K562 (cell line): ENCODE data around the gene MCM9. TPM values are rescaled to one million over a fixed set of nuclear protein-coding genes. Genes with fewer than 3 reads are reported as not detected.

Experiments
- BRF1 ChIP-seq: IDR thresholded peaks from 3 replicates; pipeline ENCODE4 v1.6.1; 2011; ENCODE audit warnings: borderline replicate concordance, mild to moderate bottlenecking; ENCODE audit not compliant: insufficient read length; ENCODE audit errors: extremely low read depth
- CHD2 ChIP-seq: IDR thresholded peaks from 2 replicates; pipeline ENCODE4 v1.6.1; 2011; ENCODE audit warnings: low read depth, low read length
- HINFP ChIP-seq: fragments of 450-650 bp; conservative IDR thresholded peaks from 2 replicates; pipeline ENCODE4 v1.6.1; 2016; ENCODE audit warnings: missing genetic modification characterization, low read depth, mild to moderate bottlenecking, control low read depth, missing compliant biosample characterization
- PBX2 ChIP-seq, 2 experiments: IDR thresholded peaks in 1 of 2; conservative IDR thresholded peaks in 1 of 2; 2 replicates each; pipeline ENCODE4 v1.6.1; 2016; ENCODE audit warnings: low read depth in 2 of 2, mild to moderate bottlenecking in 1 of 2, missing compliant biosample characterization in 1 of 2, missing genetic modification characterization in 1 of 2, moderate library complexity in 1 of 2
- RNF219 ChIP-seq: fragments of 250-450 bp; sonication (Bioruptor Pico); IDR thresholded peaks from 2 replicates; pipeline ENCODE4 v1.5.0; 2022; ENCODE audit warnings: mild to moderate bottlenecking
- SNAPC5 ChIP-seq: fragments of 250-450 bp; sonication (Bioruptor Pico); IDR thresholded peaks from 2 replicates; pipeline ENCODE4 v1.8.0; 2021; ENCODE audit warnings: moderate library complexity, mild to moderate bottlenecking, inconsistent platforms
- ZNF785 ChIP-seq: fragments of 250-450 bp; sonication (Bioruptor Pico); IDR thresholded peaks from 2 replicates; pipeline ENCODE4 v1.4.0; 2020; ENCODE audit warnings: mild to moderate bottlenecking
- polyA plus RNA-seq, 8 experiments: library from polyadenylated mRNA; depleted of rRNA in 4 of 8; stranded (reverse) in 5 of 8; unstranded in 3 of 8; fragments of >200 nt; fragmentation: Nextera tagmentation in 2 of 8; fragmentation: Illumina TruSeq in 1 of 8; extraction: Ambion mirVana in 2 of 8; extraction: Trizol in 1 of 8; gene quantifications; 2 replicates each; pipeline versions ENCODE4 v1.2.1 to v1.2.3, GENCODE V29; 2011 to 2014; ENCODE audit warnings: inconsistent platforms in 1 of 8, missing spikeins in 1 of 8
- total RNA-seq, 7 experiments: library from RNA; depleted of rRNA in 6 of 7; stranded (reverse); fragments of >200 nt in 6 of 7; fragmentation: Illumina TruSeq in 2 of 7; extraction: Trizol in 2 of 7; gene quantifications; 2 replicates each; pipeline versions ENCODE4 v1.2.1 to v1.2.3, GENCODE V29; 2011 to 2021; ENCODE audit warnings: low replicate concordance in 1 of 7
- TF ChIP-seq, protein P1 (sequence below): fragments of 450-650 bp; IDR thresholded peaks from 2 replicates; pipeline ENCODE4 v1.6.1; 2018; ENCODE audit warnings: mild to moderate bottlenecking, low read depth; ENCODE audit not compliant: partially characterized antibody

Gene MCM9
- total and polyA plus RNA-seq, 9 of the 15 experiments (the other 6 are each of a cell fraction or from before 2014, with no cell fraction given), result 4.8 to 16.7 (median 11.6) TPM

GRCh38 chr6:118780668-118781067 is 154.3 kb downstream of the MCM9 start (continued):
- TF ChIP-seq PBX2 (CRISPR knock-in tag; IDR thresholded peaks at IDR 0.05; ENCODE audit: low read depth), result no peak
- no peak for TF ChIP-seq PBX2 (tag; conservative IDR thresholded peaks at IDR 0.05; ENCODE audit: low read depth)
- no peak for TF ChIP-seq SNAPC5 (CRISPR knock-in tag)
- TF ChIP-seq ZNF785, result no peak
- no peak for TF ChIP-seq CHD2
- TF ChIP-seq RNF219 (CRISPR knock-in tag), result no peak
- no peak for TF ChIP-seq BRF1
- TF ChIP-seq HINFP (tag), result no peak
- TF ChIP-seq, protein P1, sequence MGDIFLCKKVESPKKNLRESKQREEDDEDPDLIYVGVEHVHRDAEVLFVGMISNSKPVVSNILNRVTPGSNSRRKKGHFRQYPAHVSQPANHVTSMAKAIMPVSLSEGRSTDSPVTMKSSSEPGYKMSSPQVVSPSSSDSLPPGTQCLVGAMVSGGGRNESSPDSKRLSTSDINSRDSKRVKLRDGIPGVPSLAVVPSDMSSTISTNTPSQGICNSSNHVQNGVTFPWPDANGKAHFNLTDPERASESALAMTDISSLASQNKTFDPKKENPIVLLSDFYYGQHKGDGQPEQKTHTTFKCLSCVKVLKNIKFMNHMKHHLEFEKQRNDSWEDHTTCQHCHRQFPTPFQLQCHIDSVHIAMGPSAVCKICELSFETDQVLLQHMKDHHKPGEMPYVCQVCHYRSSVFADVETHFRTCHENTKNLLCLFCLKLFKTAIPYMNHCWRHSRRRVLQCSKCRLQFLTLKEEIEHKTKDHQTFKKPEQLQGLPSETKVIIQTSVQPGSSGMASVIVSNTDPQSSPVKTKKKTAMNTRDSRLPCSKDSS, result no peak
